Esophagus (tissue), 2 donors: ENCODE data around the gene PIK3R6. TPM values are rescaled to one million over a fixed set of nuclear protein-coding genes. Genes with fewer than 3 reads are reported as not detected.
"Not testable (repeated sequence)": the region's sequence is repeated elsewhere in the genome, so short reads cannot be mapped to it uniquely, and the experiment has no call there.

Experiments
- H3K27ac ChIP-seq, 2 donors: one replicate each; pipeline ENCODE4 v1.5.1; 2013; ENCODE audit warnings: low read depth in 2 of 2, mild to moderate bottlenecking in 2 of 2, inconsistent platforms in 1 of 2, low read length in 1 of 2, moderate library complexity in 1 of 2
- H3K27me3 ChIP-seq, 2 donors: one replicate each; pipeline ENCODE4 v1.6.1; 2013; ENCODE audit warnings: low read length in 2 of 2, control low read depth in 1 of 2, mild to moderate bottlenecking in 1 of 2; ENCODE audit not compliant: insufficient read depth in 2 of 2, control insufficient read depth in 1 of 2
- H3K36me3 ChIP-seq, 2 donors: one replicate each; pipeline ENCODE4 v1.6.1; 2013; ENCODE audit warnings: low read length in 1 of 2; ENCODE audit not compliant: control insufficient read depth in 2 of 2, insufficient read depth in 2 of 2
- H3K4me1 ChIP-seq, 2 donors: one replicate each; pipeline ENCODE4 v1.6.1; 2013; ENCODE audit warnings: low read length in 1 of 2; ENCODE audit not compliant: control insufficient read depth in 2 of 2, insufficient read depth in 2 of 2
- H3K4me3 ChIP-seq, 2 donors: one replicate each; pipeline ENCODE4 v1.5.1; 2013; ENCODE audit warnings: low read length in 2 of 2, mild to moderate bottlenecking in 2 of 2, low read depth in 1 of 2, moderate library complexity in 1 of 2
- H3K9me3 ChIP-seq, 2 donors: one replicate each; pipeline ENCODE4 v1.6.1; 2013; ENCODE audit warnings: mild to moderate bottlenecking in 2 of 2, low read depth in 1 of 2, low read length in 1 of 2, moderate library complexity in 1 of 2; ENCODE audit not compliant: control insufficient read depth in 2 of 2, insufficient read depth in 1 of 2
- WGBS, 2 donors: extraction: QIAGEN DNeasy Blood & Tissue Kit; methylation state at CpG; one replicate each; pipeline ENCODE4 v1.1.7; 2013; 5-methylcytosine and 5-hydroxymethylcytosine counted together
- polyA plus RNA-seq, 2 donors: library from polyadenylated mRNA; stranded (reverse); fragments of 200-250 nt; gene quantifications; one replicate each; pipeline ENCODE4 v1.2.3, GENCODE V29; 2013
- donor health status: healthy with polysubstance abuse.
- donor health status: Bipolar disorder and iron deficiency.

The PIK3R6 gene
- polyA plus RNA-seq, 2 donors = 0.39 to 0.59 TPM

- 79 to 85% methylated on average over 10 to 11 of the region's 11 CpGs for WGBS, 2 donors
- H3K27ac ChIP-seq = no peak overlapping the region
Measured at GRCh38 chr17:8859027-8859803, 8.3 kb downstream of the PIK3R6 start.

GRCh38 chr17:8857919-8858318, 9.6 kb downstream of the PIK3R6 start:
- no peak overlapping the region for H3K4me3 ChIP-seq
- no peaks in the 10 kb centered on the region for H3K27me3 ChIP-seq
- no peak overlapping the region for H3K27ac ChIP-seq
- 19% methylated on average over 5 of the region's 5 CpGs for WGBS, 2 donors
- peaks cover 0 to 4% of the 10 kb centered on the region in 2 donors for H3K4me1 ChIP-seq
- no peaks in the 10 kb centered on the region for H3K36me3 ChIP-seq
- no peaks in the 10 kb centered on the region for H3K9me3 ChIP-seq

More at GRCh38 chr17:8859027-8859803, 8.3 kb downstream of the PIK3R6 start:
- H3K9me3 ChIP-seq = no peaks in the 10 kb centered on the region
- H3K4me1 ChIP-seq = peaks cover 0 to 4% of the 10 kb centered on the region in 2 donors
- H3K36me3 ChIP-seq = no peaks in the 10 kb centered on the region
- H3K27me3 ChIP-seq = no peaks in the 10 kb centered on the region
- no peak overlapping the region for H3K4me3 ChIP-seq

- Histone ChIP-seq H3K27me3 (no peaks in the 10 kb centered on the region), H3K27ac (no peak overlapping the region), H3K4me1 (peaks cover 0 to 2% of the 10 kb centered on the region in 2 donors), H3K9me3 (no peaks in the 10 kb centered on the region), H3K4me3 (no peak overlapping the region), H3K36me3 (no peaks in the 10 kb centered on the region)
- 31 to 36% methylated on average over 14 of the region's 14 CpGs for WGBS, 2 donors
Measured at GRCh38 chr17:8856869-8857575, 10.5 kb downstream of the PIK3R6 start.

GRCh38 chr17:8856205-8856603, 11.3 kb downstream of the PIK3R6 start:
- H3K27me3 ChIP-seq, H3K27ac ChIP-seq: not testable (repeated sequence)
- 85 to 87% methylated on average over 6 of the region's 6 CpGs for WGBS, 2 donors

GRCh38 chr17:8855477-8856204, 11.8 kb downstream of the PIK3R6 start:
- Histone ChIP-seq H3K9me3 (no peaks in the 10 kb centered on the region), H3K4me1 (peaks cover 0 to 2% of the 10 kb centered on the region in 2 donors), H3K27ac (no peak overlapping the region), H3K27me3 (no peaks in the 10 kb centered on the region), H3K36me3 (no peaks in the 10 kb centered on the region), H3K4me3 (no peak overlapping the region)
- WGBS, 2 donors = 47 to 60% methylated on average over 17 of the region's 17 CpGs

More at GRCh38 chr17:8856205-8856603, 11.3 kb downstream of the PIK3R6 start:
- not testable (repeated sequence) for H3K36me3 ChIP-seq, H3K4me1 ChIP-seq, H3K4me3 ChIP-seq, H3K9me3 ChIP-seq

GRCh38 chr17:8851600-8851999, 15.9 kb downstream of the PIK3R6 start:
- H3K36me3 ChIP-seq = no peaks in the 10 kb centered on the region
- 87 to 88% methylated on average over 5 of the region's 5 CpGs for WGBS, 2 donors
- H3K4me1 ChIP-seq = no peaks in the 10 kb centered on the region
- H3K27ac ChIP-seq = no peak overlapping the region
- no peaks in the 10 kb centered on the region for H3K9me3 ChIP-seq
- H3K4me3 ChIP-seq = no peak overlapping the region
- H3K27me3 ChIP-seq = no peaks in the 10 kb centered on the region

- Histone ChIP-seq H3K27ac (no peak overlapping the region), H3K9me3 (no peaks in the 10 kb centered on the region), H3K36me3 (no peaks in the 10 kb centered on the region), H3K4me1 (no peaks in the 10 kb centered on the region), H3K27me3 (no peaks in the 10 kb centered on the region), H3K4me3 (no peak overlapping the region)
- WGBS, 2 donors = 62 to 66% methylated on average over 4 of the region's 4 CpGs
Measured at GRCh38 chr17:8849311-8850041, 18.0 kb downstream of the PIK3R6 start.

- Histone ChIP-seq H3K27me3 (no peaks in the 10 kb centered on the region), H3K36me3 (no peaks in the 10 kb centered on the region), H3K9me3 (no peaks in the 10 kb centered on the region), H3K4me3 (no peak overlapping the region), H3K27ac (no peak overlapping the region), H3K4me1 (no peaks in the 10 kb centered on the region)
- WGBS, 2 donors = 87 to 92% methylated on average over 2 of the region's 2 CpGs
Measured at GRCh38 chr17:8847891-8848290, 19.6 kb downstream of the PIK3R6 start.

- no peaks in the 10 kb centered on the region for H3K36me3 ChIP-seq
Measured at GRCh38 chr17:8846768-8847211, 20.7 kb downstream of the PIK3R6 start.

More at GRCh38 chr17:8846768-8847211, 20.7 kb downstream of the PIK3R6 start:
- H3K4me3 ChIP-seq = no peak overlapping the region
- no peaks in the 10 kb centered on the region for H3K9me3 ChIP-seq
- no peaks in the 10 kb centered on the region for H3K27me3 ChIP-seq
- no peaks in the 10 kb centered on the region for H3K4me1 ChIP-seq
- no peak overlapping the region for H3K27ac ChIP-seq
